Activated CD8-positive, alpha-beta memory T cell treated with anti-CD3 and anti-CD28 coated beads for 36 hours (primary cell): Measurements from ENCODE around the gene THAP6. TPM values are rescaled to one million over a fixed set of nuclear protein-coding genes. Genes with fewer than 3 reads are reported as not detected.

Source experiments
- CTCF ChIA-PET: fragments of 350-600 bp; sonication (Branson Sonifier 250); formaldehyde crosslinking; loops from one replicate; lab custom pipeline; 2021; ENCODE audit warnings: antibody characterized with exemption; lab: Charles Lee
- POLR2A ChIA-PET: fragments of 350-600 bp; sonication (Branson Sonifier 250); formaldehyde crosslinking; loops from one replicate; lab custom pipeline; 2021; ENCODE audit warnings: antibody characterized with exemption; lab: Charles Lee
- total RNA-seq, 2 experiments: library from RNA; stranded (reverse); gene quantifications; one replicate each; pipeline ENCODE4 v1.2.3, GENCODE V29; 2021

The THAP6 gene
- total RNA-seq, 2 experiments from 2014 or later = 20.1 to 20.8 TPM

DNA sequence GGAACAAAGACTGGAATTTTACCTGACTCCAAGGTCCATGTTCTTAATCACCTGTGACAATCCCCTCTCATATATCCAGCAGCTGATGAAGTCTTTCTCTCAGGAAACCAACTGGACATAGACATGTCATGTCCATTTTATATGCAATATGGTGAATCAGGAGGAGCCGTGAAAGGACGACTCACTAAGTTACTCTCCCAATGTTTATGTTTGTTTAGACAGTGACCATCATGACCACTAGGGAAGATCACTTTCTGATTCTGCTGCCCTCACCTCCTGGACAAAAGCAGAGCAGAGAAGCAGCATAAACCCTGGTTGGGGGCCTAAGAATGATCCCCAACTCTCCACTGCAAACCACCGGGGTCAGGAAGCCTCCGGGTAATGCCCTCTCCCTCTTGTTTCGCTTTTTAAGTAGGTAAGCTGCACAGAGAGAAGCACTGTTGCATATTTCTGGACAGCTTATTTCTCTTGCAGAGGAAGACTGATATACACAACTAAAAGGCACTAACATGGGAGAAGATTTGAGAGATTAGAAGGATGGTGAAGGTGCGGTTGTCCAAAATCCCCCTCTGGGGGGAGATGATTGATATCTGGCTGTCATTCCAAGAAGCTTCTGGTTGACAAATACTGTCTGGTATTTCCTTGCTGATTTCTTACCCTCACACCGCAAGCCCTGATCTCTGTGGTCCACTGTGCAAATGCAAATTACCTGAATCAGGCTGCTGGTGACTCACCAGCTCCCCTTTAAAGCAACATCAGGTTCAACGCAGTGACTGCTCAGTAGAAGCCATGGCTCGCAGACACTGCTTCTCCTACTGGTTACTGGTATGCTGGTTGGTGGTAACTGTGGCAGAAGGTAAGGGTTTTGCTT, 41.3 kb downstream of the THAP6 start, which contains the start of gene ODAPH:
TSS of gene ODAPH (plus strand) at position 773 of the 871 bp plus-strand sequence. CDS start at position 790, 17 bp downstream.
- POLR2A ChIA-PET = no interaction called here
- CTCF ChIA-PET = no interaction called here

DNA sequence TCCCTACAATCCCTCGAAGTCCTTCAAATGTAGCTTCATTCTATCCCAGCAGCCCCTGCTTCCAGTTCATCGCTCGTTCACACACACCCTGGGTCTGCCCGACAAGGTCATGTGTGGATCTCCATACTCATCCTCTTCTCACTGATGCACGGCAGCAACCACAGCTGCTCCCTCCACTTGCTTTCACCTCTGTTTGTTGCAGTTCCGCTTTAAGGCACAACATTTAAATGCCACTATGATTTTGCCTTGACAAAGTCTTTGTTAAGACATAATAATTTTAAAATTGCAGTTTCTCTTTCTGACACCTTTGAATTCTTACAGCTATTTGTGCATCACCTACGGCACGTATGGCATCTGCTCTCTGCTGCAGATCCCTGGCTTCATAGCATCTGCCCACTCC, 43.4 kb downstream of the THAP6 start:
- CTCF ChIA-PET = interaction anchor here (0.6 to 1.0 kb wide), 3 partner anchors 9 to 33 kb away, joined by 3 to 4 read pairs (median 3); no protein-coding TSS in a partner anchor

DNA sequence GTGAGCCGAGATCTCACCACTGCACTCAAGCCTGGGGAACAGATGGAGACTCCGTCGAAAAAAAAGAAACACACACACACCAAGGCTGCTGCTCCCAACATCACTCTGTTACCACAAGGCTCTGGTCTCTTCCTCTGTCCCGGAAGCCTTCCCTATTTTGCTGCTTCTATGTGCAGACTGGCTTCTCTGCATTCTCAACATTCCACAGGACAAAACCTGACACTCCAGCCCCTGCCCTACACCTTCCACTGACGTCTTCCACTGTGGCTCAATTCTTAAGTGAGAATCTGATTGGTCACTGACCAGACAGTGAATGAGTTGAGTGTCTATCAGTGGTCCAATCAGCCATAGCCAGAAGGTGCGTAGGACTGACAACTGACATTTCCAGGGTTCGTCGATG, 47.5 kb downstream of the THAP6 start:
- CTCF ChIA-PET = no interaction called here
- POLR2A ChIA-PET = no interaction called here

More for the DNA sequence above, 43.4 kb downstream of the THAP6 start:
- POLR2A ChIA-PET = no interaction called here

DNA sequence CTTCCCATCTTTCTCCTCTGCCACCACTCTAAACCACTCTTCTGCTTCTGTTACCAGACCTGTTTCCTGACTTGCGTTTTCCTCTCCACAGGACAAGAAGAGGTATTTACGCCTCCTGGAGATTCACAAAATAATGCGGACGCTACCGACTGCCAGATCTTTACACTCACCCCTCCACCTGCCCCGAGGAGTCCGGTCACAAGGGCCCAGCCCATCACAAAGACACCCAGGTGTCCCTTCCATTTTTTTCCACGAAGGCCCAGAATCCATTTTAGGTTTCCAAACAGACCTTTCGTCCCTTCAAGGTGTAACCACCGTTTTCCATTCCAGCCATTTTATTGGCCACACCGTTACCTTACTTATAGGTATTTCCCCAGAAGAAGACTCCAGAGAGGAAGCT, 49.8 kb downstream of the THAP6 start:
- CTCF ChIA-PET = no interaction called here
- POLR2A ChIA-PET = no interaction called here

DNA sequence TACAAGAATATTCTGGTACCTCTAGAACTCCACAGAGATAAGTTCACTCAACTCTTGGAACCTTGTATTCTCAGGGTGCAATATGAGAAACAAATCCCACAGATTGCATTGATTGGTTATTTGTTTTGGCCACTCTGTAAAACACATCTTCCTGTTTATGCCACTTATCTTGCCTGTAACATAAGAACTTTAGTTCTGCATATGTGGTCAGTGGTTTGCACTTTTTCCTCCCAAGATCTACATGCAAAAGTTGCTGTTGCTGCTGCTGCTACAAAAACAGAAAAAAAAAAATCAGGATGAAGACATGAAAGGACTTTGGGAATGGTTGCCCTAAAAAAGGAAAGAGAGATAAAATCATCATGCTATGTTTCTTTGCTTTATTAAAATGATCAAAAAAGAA, 51.2 kb downstream of the THAP6 start:
- POLR2A ChIA-PET = no interaction called here
- CTCF ChIA-PET = no interaction called here

DNA sequence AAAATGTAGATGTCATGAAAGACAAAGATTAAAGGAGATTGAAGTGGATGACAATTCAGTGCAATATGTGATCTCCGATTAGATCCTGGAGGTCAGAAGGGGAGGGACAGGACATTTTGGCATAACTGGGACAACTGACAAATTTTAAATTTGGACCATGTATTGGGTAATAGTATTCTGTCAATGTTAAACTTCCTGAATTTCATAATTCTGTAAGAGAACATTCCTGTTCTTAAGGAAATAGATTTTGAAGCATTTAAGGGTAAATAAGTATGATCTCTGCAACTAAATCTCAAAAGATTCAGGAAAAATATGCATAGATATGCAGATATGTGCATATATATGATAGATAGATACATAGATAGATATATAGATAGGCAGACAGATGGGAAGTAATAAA, 52.6 kb downstream of the THAP6 start:
- ChIA-PET POLR2A (no interaction called here), CTCF (interaction anchor here (1.8 kb wide), 1 partner anchor 9 kb away, joined by 3 read pairs; no protein-coding TSS in a partner anchor)

DNA sequence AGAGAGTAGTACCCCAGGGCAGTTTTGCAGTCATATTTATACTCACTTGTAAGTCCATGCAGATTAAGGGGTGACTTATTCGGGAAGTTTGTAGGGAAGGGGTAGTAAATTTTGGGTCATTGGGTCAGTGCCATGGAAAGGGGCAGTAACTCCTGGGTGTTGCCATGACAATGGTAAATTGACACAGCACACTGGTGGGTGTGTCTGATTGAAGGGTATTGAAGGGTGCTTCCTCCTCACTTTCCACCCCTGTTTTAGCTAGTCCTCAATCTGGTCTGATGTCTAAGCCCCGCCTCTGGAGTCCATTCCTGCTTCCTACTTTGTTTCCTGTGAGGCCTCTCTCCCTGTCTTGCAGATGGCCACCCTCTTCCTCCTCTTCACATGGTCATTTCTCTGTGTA, 53.5 kb downstream of the THAP6 start:
- POLR2A ChIA-PET = no interaction called here
- CTCF ChIA-PET = interaction anchor here (0.7 to 1.8 kb wide), 2 partner anchors 10 kb away, joined by 3 read pairs; no protein-coding TSS in a partner anchor

Other genes with a start within 250 kb of the THAP6 start
- gene RCHY1, start 70 bp upstream of the THAP6 start, total RNA-seq = 10 to 100 TPM; 24.9 to 28.4 TPM
- gene ODAPH, start 41.6 kb downstream of the THAP6 start, total RNA-seq = not detected
- gene CDKL2, start 116.1 kb downstream of the THAP6 start, total RNA-seq = under 1 TPM; 0.25 to 0.53 TPM
- 100 to 1,000 TPM; 195 to 201 TPM for gene G3BP2, start 158.9 kb downstream of the THAP6 start, total RNA-seq
- gene USO1, start 210.1 kb downstream of the THAP6 start, total RNA-seq = 10 to 100 TPM; 40.8 to 43.8 TPM